NCI-H1930 (cell line): ENCODE measurements around the gene OR1F1.

Experiments used
- DNase-seq, 2 experiments: peaks; one replicate each; lab custom pipeline; 2025; lab: John Stamatoyannopoulos, UW

OR1F1 gene

DNA sequence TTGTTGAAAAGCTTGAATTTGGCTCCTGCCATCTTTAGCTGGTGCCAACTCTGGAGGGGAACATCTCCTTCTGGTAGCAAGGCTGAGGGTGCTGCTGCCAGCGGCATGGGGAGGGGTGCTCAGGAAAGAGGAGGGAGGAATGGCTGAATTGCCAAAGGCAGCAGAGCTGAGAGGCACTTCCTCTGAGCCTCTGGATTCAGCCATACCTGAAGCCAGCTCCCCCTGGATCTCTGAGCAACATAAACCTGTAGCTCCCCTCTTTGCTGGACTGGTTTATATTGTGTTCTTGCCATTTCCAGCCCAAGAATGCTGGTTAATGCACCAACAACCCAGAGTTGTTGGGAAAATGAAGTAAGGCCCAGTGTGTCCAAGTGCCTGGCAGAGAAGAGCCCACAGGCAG is 61.0 kb downstream of the OR1F1 start:
- no peak for DNase-seq

DNA sequence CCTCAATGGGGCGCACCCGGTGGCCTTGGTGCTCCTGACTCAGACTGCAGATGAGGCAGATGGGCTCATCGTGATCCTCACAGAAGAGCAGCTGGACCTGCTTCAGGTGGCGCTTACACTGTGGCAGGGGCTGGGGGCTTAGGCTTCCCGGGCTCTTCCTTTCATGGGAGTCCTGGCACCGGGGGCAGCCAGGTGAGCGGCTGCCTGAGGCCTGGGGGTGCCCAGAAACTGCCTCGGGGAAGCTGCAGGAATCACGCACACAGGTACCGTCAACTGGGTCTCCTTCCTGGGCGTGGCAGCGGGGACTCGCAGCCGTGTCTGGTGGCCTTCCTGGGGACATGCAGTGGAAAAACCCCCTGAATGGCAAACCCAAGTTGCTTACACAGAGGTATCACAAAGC is 61.4 kb downstream of the OR1F1 start:
- DNase-seq, result no peak

DNA sequence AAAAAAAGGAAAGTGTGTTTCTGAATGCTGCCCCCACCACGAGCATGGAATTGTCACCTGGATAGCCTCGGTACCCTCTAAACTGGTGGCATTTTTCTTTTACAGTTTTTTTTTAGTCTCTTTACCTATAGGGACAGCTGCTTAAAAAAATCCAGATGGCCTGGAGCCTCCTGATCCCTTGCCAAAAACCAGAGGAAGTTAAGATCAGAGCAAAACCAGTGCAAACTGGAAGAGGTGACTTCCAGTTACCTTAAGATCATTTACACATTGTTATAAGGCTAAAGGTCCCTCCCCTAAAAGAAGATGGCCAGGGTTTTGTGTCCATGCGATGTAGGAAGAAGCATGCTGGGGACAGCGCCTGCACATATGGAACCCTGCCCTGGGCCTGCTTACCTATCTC is 65.0 kb downstream of the OR1F1 start:
- no peak for DNase-seq

DNA sequence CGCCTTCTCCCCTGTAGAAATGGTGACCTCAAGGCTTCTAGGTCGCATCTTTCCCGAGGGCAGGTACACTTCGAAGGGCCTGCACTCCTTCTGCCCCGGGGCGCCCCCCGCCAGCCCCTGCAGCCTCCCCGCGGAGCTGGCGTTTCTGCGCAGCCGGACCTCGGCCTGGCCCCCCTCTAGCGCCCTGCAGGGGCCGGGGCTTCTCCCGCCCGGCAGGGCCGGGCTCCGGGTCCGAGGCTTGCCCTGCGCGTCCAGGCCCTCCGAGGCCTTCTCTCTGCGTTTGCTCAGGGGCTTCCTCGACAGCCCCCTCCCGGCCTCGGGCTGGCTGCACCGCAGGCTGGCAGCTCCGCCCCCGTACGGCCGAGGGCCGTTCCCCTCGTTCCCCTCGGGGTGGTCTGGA is 66.3 kb downstream of the OR1F1 start:
- DNase-seq, result no peak
